HEK293 (cell line): ENCODE measurements around the gene FKTN.

Experiments
- CTCF ChIA-PET: fragments of 350-600 bp; formaldehyde crosslinking; extraction: SDS; loops from one replicate; lab custom pipeline; 2021; ENCODE audit warnings: antibody characterized with exemption; lab: Yijun Ruan, JAX
- POLR2A ChIA-PET: fragments of 300-600 bp; formaldehyde crosslinking; extraction: SDS; loops from one replicate; lab custom pipeline; 2020; ENCODE audit warnings: antibody characterized with exemption, inconsistent platforms; lab: Yijun Ruan, JAX
- H3K27ac ChIP-seq: fragments of 200-500 bp; sonication (Bioruptor generic); 2 replicates; pipeline ENCODE4 v1.5.1; 2014; ENCODE audit warnings: low read depth, low read length, control low read depth, inconsistent platforms; ENCODE audit errors: extremely low read depth
- H3K36me3 ChIP-seq, 2 experiments: fragments of 200-500 bp in 1 of 2; sonication (Bioruptor generic) in 1 of 2; 1 replicate in 1 of 2; 2 replicates in 1 of 2; pipeline ENCODE4 v1.5.1; 2014 to 2017; ENCODE audit warnings: inconsistent platforms in 2 of 2, low read length in 2 of 2; ENCODE audit not compliant: control insufficient read depth in 2 of 2, insufficient read depth in 1 of 2
- H3K4me1 ChIP-seq: fragments of 200-500 bp; sonication (Bioruptor generic); 2 replicates; pipeline ENCODE4 v1.5.1; 2014; ENCODE audit warnings: mild to moderate bottlenecking, low read length, inconsistent platforms; ENCODE audit not compliant: control insufficient read depth, insufficient read depth
- H3K4me3 ChIP-seq: 2 replicates; pipeline ENCODE4 v1.5.1; 2011; ENCODE audit warnings: low read depth, mild to moderate bottlenecking, control low read depth, low read length, moderate library complexity
- H3K9me3 ChIP-seq: fragments of 200-500 bp; sonication (Bioruptor generic); 2 replicates; pipeline ENCODE4 v1.5.1; 2014; ENCODE audit warnings: low read depth, low read length, inconsistent platforms; ENCODE audit not compliant: control insufficient read depth, insufficient read depth
- KLF1 ChIP-seq: fragments of 450-650 bp; formaldehyde crosslinking; IDR thresholded peaks from 2 replicates; pipeline ENCODE4 v1.5.1; 2016; ENCODE audit warnings: missing biosample characterization, missing genetic modification characterization
- KLF8 ChIP-seq: fragments of 450-650 bp; formaldehyde crosslinking; IDR thresholded peaks from 2 replicates; pipeline ENCODE4 v1.5.1; 2016; ENCODE audit warnings: missing biosample characterization, missing genetic modification characterization
- MEIS1 ChIP-seq: sonication (generic); formaldehyde crosslinking; IDR thresholded peaks from 2 replicates; pipeline ENCODE4 v1.8.1; 2022; ENCODE audit warnings: missing genetic modification reagents, mild to moderate bottlenecking, borderline replicate concordance
- MYNN ChIP-seq: fragments of 450-650 bp; formaldehyde crosslinking; IDR thresholded peaks from 2 replicates; pipeline ENCODE4 v1.5.1; 2016; ENCODE audit warnings: missing biosample characterization, missing genetic modification characterization, borderline replicate concordance
- RBAK ChIP-seq: fragments of 450-650 bp; formaldehyde crosslinking; IDR thresholded peaks from 2 replicates; pipeline ENCODE4 v1.5.1; 2016; ENCODE audit warnings: missing biosample characterization, missing genetic modification characterization
- SCRT2 ChIP-seq: fragments of 450-650 bp; formaldehyde crosslinking; IDR thresholded peaks from 2 replicates; pipeline ENCODE4 v1.5.1; 2016; ENCODE audit warnings: missing biosample characterization, missing genetic modification characterization
- YY2 ChIP-seq: fragments of 450-650 bp; formaldehyde crosslinking; IDR thresholded peaks from 2 replicates; pipeline ENCODE4 v1.5.1; 2016; ENCODE audit warnings: missing biosample characterization, missing genetic modification characterization
- ZBTB1 ChIP-seq: fragments of 450-650 bp; formaldehyde crosslinking; IDR thresholded peaks from 2 replicates; pipeline ENCODE4 v1.5.1; 2016; ENCODE audit warnings: missing biosample characterization, missing genetic modification characterization
- ZBTB8A ChIP-seq: fragments of 450-650 bp; formaldehyde crosslinking; IDR thresholded peaks from 2 replicates; pipeline ENCODE4 v1.5.1; 2016; ENCODE audit warnings: missing biosample characterization, missing genetic modification characterization
- ZNF140 ChIP-seq: fragments of 450-650 bp; formaldehyde crosslinking; IDR thresholded peaks from 2 replicates; pipeline ENCODE4 v1.5.1; 2016; ENCODE audit warnings: missing biosample characterization, missing genetic modification characterization
- ZNF211 ChIP-seq: fragments of 450-650 bp; formaldehyde crosslinking; IDR thresholded peaks from 2 replicates; pipeline ENCODE4 v1.5.1; 2016; ENCODE audit warnings: low read depth, missing biosample characterization, missing genetic modification characterization
- ZNF221 ChIP-seq: fragments of 450-650 bp; formaldehyde crosslinking; IDR thresholded peaks from 2 replicates; pipeline ENCODE4 v1.5.1; 2017; ENCODE audit warnings: missing biosample characterization, missing genetic modification characterization, borderline replicate concordance
- ZNF223 ChIP-seq: fragments of 450-650 bp; formaldehyde crosslinking; IDR thresholded peaks from 2 replicates; pipeline ENCODE4 v1.5.1; 2016; ENCODE audit warnings: missing biosample characterization, missing genetic modification characterization
- ZNF521 ChIP-seq: fragments of 450-650 bp; formaldehyde crosslinking; IDR thresholded peaks from 2 replicates; pipeline ENCODE4 v1.5.1; 2017; ENCODE audit warnings: missing biosample characterization, mild to moderate bottlenecking, missing genetic modification characterization
- ZNF544 ChIP-seq: fragments of 450-650 bp; formaldehyde crosslinking; IDR thresholded peaks from 2 replicates; pipeline ENCODE4 v1.5.0; 2017; ENCODE audit warnings: missing biosample characterization, missing genetic modification characterization
- ZNF571 ChIP-seq: fragments of 450-650 bp; formaldehyde crosslinking; IDR thresholded peaks from 2 replicates; pipeline ENCODE4 v1.5.0; 2017; ENCODE audit warnings: missing biosample characterization, missing genetic modification characterization
- ZNF596 ChIP-seq: fragments of 450-650 bp; IDR thresholded peaks from 2 replicates; pipeline ENCODE4 v1.5.0; 2018; ENCODE audit warnings: missing biosample characterization, mild to moderate bottlenecking, missing genetic modification characterization, moderate library complexity
- ZSCAN23 ChIP-seq: fragments of 450-650 bp; formaldehyde crosslinking; IDR thresholded peaks from 2 replicates; pipeline ENCODE4 v1.5.1; 2016; ENCODE audit warnings: missing biosample characterization, missing genetic modification characterization
- TF ChIP-seq, protein P1 (sequence below): IDR thresholded peaks from 2 replicates; pipeline ENCODE4 v1.6.1; 2011; ENCODE audit warnings: mild to moderate bottlenecking, low read depth, low read length, borderline replicate concordance
- TF ChIP-seq, protein P2 (sequence below): fragments of 450-650 bp; formaldehyde crosslinking; IDR thresholded peaks from 2 replicates; pipeline ENCODE4 v1.5.1; 2016; ENCODE audit warnings: missing biosample characterization, missing genetic modification characterization
- TF ChIP-seq, protein P3 (sequence below): fragments of 450-650 bp; formaldehyde crosslinking; IDR thresholded peaks from 2 replicates; pipeline ENCODE4 v1.5.1; 2016; ENCODE audit warnings: missing biosample characterization, missing genetic modification characterization
- TF ChIP-seq, protein P4 (sequence below): fragments of 450-650 bp; formaldehyde crosslinking; IDR thresholded peaks from 2 replicates; pipeline ENCODE4 v1.5.1; 2016; ENCODE audit warnings: missing biosample characterization, missing genetic modification characterization
- TF ChIP-seq, protein P5 (sequence below): fragments of 450-650 bp; formaldehyde crosslinking; IDR thresholded peaks from 2 replicates; pipeline ENCODE4 v1.5.1; 2017; ENCODE audit warnings: missing biosample characterization, missing genetic modification characterization

The FKTN gene

DNA sequence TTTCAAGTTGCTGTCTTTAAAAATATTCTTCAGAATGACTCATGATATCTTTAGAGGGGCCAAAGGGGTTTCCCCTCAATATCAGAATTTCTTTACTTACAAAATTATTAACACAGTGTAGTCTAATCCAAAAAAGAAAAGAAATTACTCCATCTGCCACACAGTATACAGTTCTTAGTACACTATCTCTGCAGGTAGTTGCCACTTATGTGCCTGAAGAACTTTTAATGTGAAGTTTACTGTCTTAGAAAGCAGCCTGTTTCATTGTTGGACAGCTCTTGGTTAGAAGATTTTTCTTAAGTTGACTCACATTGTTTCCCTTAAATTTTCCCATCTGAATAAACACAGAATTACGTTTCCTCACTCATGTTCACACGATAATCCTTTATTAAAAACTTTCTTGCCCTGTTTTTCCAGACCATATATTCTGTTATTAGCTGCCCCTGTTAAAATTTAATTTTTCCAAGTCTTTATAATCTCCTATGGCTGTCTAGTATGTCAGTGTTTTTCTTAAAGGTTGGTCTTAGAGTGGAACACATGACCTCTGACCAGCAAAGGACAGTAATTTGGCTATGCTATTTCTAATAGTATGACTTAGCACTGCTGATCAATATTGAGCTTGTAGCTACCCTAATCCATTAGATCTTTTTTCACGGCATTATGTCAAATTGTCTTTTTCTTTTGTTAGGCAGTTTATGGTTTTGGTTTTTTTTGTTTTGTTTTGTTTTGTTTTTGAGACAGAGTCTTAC, 21.8 kb upstream of the FKTN start:
- H3K9me3 ChIP-seq = no peaks in the 10 kb centered on the region
- TF ChIP-seq ZBTB8A = no peak
- TF ChIP-seq, protein P1, sequence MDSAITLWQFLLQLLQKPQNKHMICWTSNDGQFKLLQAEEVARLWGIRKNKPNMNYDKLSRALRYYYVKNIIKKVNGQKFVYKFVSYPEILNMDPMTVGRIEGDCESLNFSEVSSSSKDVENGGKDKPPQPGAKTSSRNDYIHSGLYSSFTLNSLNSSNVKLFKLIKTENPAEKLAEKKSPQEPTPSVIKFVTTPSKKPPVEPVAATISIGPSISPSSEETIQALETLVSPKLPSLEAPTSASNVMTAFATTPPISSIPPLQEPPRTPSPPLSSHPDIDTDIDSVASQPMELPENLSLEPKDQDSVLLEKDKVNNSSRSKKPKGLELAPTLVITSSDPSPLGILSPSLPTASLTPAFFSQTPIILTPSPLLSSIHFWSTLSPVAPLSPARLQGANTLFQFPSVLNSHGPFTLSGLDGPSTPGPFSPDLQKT = no peak
- TF ChIP-seq RBAK = no peak
- TF ChIP-seq ZNF544 (tag by site-specific recombination) = no peak
- TF ChIP-seq MYNN (tag by site-specific recombination) = no peak
- TF ChIP-seq ZNF140 (tag by site-specific recombination) = no peak
- TF ChIP-seq ZNF521 (tag by site-specific recombination) = no peak
- TF ChIP-seq, protein P2, sequence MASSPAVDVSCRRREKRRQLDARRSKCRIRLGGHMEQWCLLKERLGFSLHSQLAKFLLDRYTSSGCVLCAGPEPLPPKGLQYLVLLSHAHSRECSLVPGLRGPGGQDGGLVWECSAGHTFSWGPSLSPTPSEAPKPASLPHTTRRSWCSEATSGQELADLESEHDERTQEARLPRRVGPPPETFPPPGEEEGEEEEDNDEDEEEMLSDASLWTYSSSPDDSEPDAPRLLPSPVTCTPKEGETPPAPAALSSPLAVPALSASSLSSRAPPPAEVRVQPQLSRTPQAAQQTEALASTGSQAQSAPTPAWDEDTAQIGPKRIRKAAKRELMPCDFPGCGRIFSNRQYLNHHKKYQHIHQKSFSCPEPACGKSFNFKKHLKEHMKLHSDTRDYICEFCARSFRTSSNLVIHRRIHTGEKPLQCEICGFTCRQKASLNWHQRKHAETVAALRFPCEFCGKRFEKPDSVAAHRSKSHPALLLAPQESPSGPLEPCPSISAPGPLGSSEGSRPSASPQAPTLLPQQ (tag by site-specific recombination) = no peak
- no peak for TF ChIP-seq ZBTB1 (tag by site-specific recombination)
- no peak for TF ChIP-seq ZNF223 (tag by site-specific recombination)
- TF ChIP-seq SCRT2 (tag by site-specific recombination) = no peak
- TF ChIP-seq MEIS1 (CRISPR knock-in tag) = no peak
- TF ChIP-seq, protein P3, sequence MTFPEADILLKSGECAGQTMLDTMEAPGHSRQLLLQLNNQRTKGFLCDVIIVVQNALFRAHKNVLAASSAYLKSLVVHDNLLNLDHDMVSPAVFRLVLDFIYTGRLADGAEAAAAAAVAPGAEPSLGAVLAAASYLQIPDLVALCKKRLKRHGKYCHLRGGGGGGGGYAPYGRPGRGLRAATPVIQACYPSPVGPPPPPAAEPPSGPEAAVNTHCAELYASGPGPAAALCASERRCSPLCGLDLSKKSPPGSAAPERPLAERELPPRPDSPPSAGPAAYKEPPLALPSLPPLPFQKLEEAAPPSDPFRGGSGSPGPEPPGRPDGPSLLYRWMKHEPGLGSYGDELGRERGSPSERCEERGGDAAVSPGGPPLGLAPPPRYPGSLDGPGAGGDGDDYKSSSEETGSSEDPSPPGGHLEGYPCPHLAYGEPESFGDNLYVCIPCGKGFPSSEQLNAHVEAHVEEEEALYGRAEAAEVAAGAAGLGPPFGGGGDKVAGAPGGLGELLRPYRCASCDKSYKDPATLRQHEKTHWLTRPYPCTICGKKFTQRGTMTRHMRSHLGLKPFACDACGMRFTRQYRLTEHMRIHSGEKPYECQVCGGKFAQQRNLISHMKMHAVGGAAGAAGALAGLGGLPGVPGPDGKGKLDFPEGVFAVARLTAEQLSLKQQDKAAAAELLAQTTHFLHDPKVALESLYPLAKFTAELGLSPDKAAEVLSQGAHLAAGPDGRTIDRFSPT (tag by site-specific recombination) = no peak
- no peak for TF ChIP-seq KLF1
- TF ChIP-seq, all 188 proteins: peak for 0
- CTCF ChIA-PET = interaction anchor here (0.5 kb wide), 1 partner anchor 1765 kb away, joined by 5 read pairs; no protein-coding TSS in a partner anchor
- H3K36me3 ChIP-seq = peaks cover 0 to 16% of the 10 kb centered on the region in 2 experiments; a peak in 1 of 3 replicates
- POLR2A ChIA-PET = no interaction called here
- H3K27ac ChIP-seq = no peak overlapping the region
- no peak overlapping the region for H3K4me3 ChIP-seq
- no peaks in the 10 kb centered on the region for H3K4me1 ChIP-seq

DNA sequence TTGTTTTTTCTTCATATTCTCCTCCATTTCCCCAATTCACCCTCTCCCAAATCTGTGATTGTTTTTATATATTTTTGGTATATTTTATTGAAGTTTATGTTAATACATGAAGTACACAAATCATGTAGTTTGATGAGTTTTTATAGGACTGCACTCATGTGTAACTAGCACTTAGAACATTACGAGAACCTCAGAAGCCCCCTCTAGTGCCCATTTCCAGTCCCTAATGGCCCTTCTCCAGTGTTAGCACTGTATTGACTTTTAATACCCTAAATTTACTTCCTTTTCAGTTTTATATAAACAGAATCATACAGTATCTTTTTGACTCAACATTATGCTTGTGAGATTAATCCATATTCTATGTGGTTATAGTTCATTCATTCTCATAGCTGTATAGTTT, 18.5 kb upstream of the FKTN start:
- CTCF ChIA-PET = interaction anchor here (0.5 to 1.0 kb wide), 3 partner anchors 8 to 1014 kb away, joined by 3 to 5 read pairs (median 4); no protein-coding TSS in a partner anchor
- Histone ChIP-seq H3K27ac (no peak overlapping the region), H3K4me3 (no peak overlapping the region), H3K9me3 (no peaks in the 10 kb centered on the region), H3K4me1 (no peaks in the 10 kb centered on the region), H3K36me3 (peaks cover 0 to 16% of the 10 kb centered on the region in 2 experiments; a peak in 1 of 3 replicates)
- POLR2A ChIA-PET = no interaction called here
- TF ChIP-seq ZNF221 (tag by site-specific recombination) (no peak), YY2 (tag by site-specific recombination) (no peak), KLF8 (tag by site-specific recombination) (no peak), ZSCAN23 (no peak), ZNF211 (tag by site-specific recombination) (no peak), ZNF571 (tag by site-specific recombination) (no peak), ZNF596 (tag by site-specific recombination) (no peak)
- TF ChIP-seq, protein P4, sequence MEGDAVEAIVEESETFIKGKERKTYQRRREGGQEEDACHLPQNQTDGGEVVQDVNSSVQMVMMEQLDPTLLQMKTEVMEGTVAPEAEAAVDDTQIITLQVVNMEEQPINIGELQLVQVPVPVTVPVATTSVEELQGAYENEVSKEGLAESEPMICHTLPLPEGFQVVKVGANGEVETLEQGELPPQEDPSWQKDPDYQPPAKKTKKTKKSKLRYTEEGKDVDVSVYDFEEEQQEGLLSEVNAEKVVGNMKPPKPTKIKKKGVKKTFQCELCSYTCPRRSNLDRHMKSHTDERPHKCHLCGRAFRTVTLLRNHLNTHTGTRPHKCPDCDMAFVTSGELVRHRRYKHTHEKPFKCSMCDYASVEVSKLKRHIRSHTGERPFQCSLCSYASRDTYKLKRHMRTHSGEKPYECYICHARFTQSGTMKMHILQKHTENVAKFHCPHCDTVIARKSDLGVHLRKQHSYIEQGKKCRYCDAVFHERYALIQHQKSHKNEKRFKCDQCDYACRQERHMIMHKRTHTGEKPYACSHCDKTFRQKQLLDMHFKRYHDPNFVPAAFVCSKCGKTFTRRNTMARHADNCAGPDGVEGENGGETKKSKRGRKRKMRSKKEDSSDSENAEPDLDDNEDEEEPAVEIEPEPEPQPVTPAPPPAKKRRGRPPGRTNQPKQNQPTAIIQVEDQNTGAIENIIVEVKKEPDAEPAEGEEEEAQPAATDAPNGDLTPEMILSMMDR (tag by site-specific recombination) = no peak
- TF ChIP-seq, protein P5, sequence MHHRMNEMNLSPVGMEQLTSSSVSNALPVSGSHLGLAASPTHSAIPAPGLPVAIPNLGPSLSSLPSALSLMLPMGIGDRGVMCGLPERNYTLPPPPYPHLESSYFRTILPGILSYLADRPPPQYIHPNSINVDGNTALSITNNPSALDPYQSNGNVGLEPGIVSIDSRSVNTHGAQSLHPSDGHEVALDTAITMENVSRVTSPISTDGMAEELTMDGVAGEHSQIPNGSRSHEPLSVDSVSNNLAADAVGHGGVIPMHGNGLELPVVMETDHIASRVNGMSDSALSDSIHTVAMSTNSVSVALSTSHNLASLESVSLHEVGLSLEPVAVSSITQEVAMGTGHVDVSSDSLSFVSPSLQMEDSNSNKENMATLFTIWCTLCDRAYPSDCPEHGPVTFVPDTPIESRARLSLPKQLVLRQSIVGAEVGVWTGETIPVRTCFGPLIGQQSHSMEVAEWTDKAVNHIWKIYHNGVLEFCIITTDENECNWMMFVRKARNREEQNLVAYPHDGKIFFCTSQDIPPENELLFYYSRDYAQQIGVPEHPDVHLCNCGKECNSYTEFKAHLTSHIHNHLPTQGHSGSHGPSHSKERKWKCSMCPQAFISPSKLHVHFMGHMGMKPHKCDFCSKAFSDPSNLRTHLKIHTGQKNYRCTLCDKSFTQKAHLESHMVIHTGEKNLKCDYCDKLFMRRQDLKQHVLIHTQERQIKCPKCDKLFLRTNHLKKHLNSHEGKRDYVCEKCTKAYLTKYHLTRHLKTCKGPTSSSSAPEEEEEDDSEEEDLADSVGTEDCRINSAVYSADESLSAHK = no peak
